ELF-1 (cell line): ENCODE results near the gene DNAJB6.
"Not testable (repeated sequence)": the region's sequence is repeated elsewhere in the genome, so short reads cannot be mapped to it uniquely, and the experiment has no call there.

Experiments
- DNase-seq: peaks from one replicate; pipeline ENCODE4 v3.0.0-alpha.2; 2016; ENCODE audit warnings: low read depth, low spot score

The DNAJB6 gene

DNA sequence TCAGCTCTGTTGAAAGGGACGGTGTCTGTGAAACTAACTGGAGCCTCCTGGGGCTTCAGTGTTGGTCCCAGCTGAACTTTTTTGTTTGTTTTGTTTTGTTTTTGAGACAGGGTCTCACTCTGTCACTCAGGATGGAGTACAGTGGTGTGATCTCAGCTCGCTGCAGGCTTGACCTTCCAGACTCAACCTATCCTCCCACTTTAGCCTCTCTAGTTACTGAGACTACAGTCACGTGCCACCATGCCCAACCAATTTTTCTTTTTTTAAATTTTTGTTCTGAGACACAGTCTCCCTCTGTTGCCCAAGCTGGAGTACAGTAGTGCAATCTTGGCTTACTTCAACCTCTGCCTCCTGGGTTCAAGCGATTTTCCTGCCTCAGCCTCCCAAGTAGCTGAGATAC is 13.4 kb upstream of the DNAJB6 start:
- no peak for DNase-seq

DNA sequence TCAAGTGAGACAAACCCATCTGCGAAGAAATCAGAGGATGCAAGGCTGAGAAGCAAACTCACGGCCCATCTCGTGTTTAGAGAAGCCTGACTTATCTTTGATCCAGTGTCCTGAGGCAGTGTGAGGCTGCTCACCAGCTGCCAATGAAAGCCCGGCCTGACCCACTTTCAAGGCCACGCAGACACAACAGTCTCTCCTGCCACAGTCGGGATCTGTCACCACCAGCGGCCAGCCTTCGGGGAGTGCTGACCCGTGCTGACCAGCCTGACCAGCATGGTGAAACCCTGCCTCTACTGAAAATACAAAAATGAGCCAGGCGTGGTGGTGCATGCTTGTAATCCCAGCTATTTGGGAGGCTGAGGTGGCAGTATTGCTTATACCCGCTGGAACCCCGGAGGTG is 7.4 kb upstream of the DNAJB6 start:
- DNase-seq: no peak

DNA sequence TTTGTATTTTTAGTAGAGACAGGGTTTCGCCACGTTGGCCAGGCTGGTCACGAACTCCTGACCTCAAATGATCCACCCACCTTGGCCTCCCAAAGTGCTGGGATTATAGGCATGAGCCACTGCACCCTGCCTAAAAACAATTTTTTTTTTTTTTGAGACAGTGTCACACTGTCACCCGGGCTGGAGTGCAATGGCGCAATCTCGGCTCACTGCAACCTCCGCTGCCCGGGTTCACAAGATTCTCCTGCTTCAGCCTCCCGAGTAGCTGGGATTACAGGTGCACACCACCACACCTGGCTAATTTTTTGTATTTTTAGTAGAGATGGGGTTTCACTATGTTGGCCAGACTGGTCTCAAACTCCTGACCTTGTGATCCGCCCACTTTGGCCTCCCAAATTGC is 6.2 kb upstream of the DNAJB6 start:
- not testable (repeated sequence) for DNase-seq

DNA sequence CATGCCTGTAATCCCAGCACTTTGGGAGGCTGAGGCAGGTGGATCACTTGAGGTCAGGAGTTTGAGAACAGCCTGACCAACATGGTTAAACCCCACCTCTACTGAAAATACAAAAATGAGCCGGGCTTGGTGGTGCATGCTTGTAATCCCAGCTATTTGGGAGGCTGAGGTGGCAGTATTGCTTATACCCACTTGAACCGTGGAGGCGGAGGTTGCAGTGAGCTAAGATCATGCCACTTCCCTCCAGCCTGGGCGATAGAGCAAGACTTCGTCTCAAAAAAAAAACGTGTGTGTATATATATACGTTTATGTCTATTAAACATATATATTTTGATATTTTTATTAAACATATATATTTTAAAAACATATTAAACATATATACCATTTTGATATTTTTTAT is 5.8 kb upstream of the DNAJB6 start:
- not testable (repeated sequence) for DNase-seq

DNA sequence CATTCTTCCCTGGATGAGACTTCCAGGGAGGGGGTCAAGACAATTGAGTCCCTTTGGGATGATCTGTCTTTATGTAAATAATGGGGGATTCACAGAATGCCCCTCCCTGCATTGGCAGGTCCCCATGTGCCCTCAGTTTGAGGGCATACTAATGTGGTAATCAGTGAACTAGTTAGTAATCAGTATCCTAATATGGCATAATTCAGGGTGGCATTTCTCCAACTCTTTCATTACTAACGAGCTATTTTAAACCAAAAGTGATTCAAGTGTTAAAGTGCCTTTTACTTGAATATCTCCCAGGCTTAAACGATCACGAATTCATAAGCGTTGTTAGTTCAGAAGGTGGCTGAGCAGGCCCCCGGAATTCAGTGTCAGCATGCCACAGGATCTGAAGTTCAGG is 1.6 kb upstream of the DNAJB6 start:
- no peak for DNase-seq

DNA sequence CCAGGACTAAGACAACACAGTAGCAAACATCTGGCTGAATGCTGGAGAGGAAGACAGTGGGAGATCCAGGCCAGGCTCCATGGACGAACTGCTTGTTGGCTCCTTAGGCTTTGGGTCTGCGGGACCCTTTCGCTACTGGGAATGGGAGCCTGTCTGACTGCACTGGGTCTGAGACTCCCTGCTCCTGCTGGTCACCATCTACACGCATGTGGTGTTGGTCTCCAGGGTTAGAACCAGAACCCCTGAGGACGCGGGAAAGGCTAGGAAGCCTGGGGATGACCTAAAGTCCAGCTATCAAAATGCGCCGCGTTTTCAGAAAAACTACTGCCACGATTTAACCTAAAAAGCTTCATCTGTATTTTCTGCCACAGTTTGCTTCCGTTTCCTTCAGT is 817 bp upstream of the DNAJB6 start:
- peak; percentile 49 for DNase-seq

DNA sequence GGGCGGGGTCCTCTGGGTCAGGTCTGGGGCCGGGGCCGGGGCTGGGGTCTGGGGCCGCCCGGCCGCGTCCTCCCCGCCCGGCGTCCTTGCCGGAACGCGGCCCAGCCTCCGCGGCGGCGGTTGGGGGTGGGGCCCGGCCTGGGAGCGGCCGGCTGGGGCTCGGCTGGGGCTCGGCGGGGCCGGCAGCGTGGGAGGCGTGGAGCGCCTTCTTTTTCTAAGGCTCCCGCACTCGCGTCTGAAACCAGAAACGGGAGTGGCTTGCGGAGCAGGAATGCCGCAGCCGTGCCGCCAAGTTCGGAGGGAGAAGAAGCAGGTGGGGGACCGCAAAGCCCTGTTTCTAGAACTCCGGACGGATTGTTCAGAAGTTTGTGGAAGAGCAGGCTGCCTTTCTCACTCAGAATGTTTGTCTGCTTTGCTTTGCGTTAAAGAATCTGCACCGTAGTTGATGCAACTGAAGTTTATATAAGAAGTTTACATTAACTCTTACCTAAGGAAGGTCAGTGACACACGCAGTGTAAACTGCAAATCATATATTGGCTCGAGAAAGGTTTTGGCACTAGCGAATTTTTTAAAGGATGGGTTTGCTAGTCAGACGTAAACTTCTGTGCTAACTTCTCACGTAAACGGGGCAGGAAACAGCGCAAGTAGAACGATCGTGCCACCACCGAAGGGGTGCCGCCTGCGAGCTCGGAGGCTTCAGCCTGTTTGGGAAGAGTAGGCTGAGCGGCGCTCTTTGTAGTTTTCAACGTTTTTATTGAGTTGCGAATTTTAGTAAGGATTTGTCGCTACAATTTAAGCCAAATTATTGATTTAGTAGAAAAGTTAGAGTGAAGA is 729 bp downstream of the DNAJB6 start:
- peak; percentile 48 for DNase-seq

DNA sequence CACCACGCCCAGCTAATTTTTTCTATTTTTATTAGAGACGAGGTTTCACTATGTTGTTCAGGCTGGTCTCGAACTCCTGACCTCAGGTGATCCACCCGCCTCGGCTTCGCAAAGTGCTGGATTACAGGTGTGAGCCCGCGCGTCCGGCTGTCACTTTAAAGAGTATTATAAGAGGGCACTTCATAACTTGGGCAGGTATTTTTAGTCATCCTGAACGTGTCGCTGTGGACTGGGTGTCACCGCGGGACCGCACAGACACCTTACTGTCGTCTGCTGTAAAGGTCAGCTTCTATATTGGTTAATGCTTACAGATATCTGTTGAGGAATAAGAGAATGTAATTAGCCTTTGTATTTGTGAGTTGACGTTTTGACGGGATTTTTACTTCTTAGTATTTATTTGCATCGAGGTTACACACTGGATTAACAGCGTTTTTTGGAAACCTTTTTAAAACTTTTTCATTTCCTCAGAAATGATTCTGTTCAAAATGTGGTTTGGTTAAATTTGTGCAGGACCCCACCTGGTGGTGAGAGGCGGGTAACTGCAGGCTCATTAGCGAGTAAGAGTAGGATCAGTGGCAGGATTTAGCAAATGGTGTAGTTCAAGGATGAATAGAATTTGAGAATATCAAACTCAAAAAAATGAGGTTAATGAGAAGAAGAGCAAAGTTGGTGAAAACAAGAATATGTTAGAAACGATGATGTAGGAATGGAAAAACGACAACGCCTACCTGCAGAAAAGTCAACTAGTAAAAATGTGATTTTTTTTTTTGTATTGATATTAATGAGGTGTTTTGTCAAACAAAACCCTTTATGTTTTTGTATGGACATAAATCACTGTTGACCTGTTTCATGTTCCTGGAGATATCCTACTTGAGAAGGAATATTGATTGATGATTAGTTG is 3.2 kb downstream of the DNAJB6 start:
- DNase-seq: peak; percentile 77

DNA sequence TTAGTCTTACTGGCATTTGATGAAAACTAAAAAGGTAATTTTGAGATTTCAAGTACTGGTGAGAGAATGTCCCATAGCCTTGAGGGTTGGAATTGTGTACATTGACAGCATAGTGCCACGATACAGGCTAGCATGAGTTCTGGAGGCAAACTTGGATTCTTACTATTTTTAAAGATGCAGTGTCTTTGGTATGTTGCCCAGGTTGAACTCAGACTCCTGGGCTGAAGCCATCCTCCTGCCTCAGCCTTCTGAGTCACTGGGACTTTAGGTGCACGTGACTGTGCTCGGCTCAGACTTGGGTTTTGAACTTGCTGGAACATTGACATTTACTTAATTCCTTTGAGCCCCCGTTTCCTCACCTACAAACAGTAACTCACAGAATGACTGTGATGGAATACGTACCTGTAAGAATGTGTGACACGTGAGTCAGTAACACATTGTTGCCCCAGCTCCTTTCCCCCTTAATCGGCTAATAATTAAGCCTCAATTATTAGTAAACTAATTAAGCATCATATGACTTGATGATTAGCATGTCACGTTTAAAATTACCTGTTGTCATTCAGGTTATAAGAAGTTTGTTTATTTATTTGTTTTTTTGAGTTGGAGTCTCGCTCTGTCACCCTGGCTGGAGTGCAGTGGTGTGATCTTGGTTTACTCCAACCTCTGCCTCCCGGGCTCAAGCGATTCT is 10.6 kb downstream of the DNAJB6 start:
- no peak for DNase-seq

DNA sequence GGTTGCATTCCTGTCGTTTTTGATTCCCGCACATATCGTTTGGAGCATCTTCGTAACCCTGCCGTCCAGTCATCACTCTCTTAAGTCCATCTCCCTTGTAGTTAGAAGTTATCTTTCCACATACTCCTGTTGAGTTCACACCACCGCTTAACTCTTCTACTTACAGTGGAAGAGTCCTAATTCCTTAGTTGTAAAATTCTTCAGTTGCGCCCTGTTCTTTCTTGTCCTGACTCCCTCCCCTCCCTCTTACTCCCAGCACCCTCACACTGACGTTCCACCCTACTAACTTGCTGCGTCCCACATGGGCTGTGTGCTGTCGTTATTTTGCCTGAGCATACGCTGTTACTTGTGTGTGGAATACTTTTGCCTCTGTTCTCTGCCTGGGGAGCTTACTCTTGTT is 11.7 kb downstream of the DNAJB6 start:
- no peak for DNase-seq

DNA sequence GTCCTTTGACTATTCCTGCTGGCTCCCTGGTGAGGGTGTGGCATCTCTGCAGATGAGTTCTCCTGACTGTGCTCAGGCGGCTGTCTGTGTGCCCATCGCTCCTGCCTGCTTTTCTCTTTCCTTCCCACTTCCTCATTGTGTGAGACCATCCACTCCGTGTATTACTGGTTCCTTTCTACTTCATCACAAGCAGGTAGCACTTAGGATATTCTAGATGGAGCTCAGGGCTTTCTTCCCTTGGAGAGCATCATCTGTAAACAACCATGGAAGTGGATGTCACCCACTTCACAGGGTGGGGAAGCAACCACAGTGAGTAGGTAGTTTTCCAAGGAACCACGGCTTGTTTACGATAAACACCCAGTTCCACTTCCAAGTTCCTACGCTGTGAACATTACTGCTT is 15.7 kb downstream of the DNAJB6 start:
- DNase-seq: no peak

DNA sequence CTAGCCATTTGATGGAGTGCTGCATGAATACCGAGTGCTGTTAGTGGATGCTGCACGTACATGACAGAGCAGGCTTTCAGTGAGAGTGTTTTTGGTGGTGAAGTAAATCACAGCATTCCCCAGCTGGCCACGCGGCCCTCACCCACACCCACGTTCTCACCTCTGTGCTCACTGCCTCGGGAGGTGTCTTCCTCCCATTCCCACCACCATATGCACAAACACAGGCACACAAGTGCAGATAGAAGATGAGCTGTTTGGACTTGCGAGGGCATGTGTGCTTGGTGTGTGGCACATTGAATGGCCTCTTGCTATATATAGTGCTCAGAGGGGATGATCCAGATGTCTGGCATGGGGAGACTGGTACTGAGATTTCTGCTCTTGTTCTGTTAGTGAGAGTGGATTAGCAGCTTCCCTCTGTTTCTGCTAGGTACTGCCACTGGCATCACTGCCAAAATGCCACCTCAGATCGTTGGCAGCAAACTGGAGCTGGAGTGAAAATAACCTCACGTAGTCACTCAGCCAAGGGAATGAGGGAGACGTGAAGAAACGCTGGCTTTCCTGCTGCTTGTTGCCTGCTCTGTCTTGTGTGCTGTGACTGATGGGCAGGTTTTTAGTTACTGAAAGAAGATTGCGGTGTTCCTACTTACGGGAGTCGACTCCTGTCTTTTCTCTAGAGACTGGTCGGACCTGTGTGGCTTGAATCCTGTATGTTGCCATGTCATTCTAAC is 19.1 kb downstream of the DNAJB6 start:
- peak; percentile 49 for DNase-seq

DNA sequence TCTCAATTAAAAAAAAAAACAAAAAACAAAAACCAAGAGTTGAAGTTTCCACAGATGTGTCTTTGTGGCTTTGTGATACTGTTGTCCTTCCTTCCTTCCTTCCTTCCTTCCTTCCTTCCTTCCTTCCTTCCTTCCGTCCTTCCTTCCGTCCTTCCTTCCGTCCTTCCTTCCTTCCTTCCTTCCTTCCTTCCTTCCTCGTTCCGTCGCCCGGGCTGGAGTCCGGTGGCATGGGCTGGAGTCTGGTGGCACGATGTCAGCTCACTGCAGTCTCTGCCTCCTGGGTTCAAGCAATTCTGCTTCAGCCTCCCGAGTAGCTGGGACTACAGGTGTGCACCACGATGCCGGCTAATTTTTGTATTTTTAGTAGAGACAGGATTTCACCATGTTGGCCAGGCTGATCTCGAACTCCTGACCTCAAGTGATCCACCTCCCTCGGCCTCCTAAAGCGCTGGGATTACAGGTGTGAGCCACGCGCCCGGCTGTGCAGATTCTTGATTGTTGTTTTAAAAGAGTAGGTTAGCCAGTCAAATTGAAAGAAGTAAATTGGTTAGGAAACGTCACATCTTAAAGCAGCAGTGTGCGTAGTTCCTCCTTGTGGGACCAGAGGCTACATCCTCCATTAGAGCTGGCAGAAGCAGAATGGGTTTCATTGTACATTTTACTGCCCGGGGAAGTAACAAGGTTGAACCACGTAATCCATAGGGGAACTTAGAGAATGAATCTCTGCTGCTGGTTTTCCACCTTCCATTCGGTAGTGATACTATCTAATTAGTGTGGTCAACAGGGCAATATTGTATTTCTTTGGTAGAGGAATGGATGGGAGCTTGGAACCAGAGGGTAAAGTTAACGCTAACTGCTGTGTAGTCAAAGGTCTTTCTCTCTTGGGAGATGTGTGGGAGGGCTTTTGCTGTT is 20.6 kb downstream of the DNAJB6 start:
- no peak for DNase-seq

DNA sequence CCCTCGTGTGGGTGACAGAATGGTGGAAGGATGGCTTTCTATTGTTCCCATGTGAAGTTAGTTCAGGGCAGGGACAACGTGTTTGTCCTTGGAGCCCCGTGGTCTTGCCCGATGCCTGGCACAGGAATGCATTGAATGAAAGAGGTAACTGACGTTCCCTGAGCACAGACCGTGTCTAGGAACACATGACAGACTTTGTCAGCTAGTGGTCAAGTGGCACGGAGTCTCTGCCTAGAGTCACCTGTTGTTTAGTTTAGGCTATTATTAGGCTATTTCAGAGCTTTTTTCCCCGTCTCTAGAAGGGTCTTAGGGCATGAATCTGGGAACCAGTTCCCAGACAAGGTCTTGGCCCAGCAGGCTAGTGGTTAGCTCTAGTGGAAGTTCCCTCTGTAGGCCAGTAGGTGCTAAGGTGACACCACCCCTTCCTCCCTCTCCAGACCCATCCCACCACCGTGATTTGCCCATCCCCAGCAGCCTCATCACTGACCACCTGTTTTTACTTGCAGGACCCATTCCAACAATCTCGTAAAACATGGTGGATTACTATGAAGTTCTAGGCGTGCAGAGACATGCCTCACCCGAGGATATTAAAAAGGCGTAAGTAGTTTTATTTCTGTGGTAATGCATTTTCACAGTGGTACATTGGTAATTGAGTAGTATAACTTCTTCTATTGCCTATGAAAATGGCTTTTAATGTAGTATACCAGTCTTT is 21.4 kb downstream of the DNAJB6 start:
- no peak for DNase-seq

DNA sequence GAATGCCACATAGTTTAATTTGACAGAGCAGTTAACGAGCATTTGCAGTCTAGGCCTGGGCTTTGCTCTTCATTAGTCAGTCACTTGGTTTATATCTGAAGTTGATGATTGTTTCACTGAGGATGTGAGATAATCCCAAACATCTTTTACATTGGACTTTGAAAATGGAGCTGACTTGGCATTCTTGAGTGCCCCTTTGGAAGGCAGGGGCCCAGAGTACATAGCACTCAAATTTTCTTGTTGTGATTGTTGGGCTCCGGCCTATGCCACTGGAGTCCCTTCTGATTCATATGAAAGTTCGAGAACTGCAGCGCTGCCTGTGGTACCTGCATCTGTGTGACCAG is 21.9 kb downstream of the DNAJB6 start:
- DNase-seq: no peak

DNA sequence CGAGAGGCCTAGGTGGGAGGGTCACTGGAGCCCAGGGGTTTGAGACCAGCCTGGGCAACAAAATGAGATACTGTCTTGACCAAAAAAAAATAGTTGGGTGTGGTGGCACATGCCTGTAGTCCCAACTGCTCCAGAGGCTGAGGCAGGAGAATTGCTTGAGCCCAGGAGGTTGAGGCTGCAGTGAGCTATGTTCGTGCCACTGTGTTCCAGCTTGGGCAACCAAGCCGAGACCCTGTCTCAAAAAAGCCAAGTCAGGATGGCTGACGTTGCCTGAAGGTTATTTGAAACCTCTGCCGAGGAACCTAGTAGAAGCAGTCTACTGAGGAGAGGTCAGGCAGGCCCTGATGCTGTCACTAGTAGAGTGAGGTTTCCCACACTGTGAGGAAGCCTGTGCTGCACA is 22.8 kb downstream of the DNAJB6 start:
- DNase-seq: no peak

DNA sequence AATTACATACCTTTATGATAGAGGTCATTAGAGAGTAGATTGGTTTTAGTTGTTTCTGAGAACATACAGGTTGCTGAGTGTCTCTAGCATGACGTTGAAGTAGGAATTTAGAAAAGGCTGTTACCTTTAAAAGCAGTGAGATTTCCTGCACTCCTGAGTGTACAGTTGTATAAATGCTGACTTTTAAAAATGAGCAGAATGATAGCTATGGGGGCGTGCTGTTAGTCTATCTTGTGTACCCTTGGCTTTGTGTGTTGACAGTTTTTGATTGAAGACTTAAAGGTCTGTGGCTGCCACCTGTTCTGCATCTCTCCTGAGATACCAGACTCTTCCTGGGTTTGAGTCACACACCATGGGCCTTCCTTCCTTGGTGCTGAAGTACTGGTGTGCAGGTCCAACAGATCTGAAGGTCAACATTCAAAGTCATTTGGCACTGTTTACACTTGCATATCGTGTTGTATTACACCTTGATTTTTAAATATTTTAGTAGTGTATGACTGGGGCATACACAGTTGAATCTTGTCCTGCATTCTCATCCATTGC is 23.8 kb downstream of the DNAJB6 start:
- DNase-seq: no peak

DNA sequence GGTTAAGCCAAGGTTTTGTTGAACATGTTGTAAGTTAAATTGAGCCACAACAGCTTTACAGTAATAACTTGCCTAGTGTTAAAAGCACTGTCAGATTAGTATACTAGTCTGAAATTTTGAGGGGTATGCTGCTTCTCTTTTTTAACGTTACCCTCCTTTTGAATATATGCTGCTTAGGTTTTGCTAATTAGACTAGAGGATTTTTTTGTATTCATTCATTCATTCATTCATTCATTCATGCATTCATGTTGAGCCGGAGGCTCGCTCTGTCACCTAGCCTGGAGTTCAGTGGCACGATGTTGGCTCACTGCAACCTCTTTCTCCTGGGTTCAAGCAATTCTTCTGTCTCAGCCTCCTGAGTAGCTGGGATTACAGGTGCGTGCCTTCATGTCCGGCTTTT is 24.7 kb downstream of the DNAJB6 start:
- DNase-seq: no peak

DNA sequence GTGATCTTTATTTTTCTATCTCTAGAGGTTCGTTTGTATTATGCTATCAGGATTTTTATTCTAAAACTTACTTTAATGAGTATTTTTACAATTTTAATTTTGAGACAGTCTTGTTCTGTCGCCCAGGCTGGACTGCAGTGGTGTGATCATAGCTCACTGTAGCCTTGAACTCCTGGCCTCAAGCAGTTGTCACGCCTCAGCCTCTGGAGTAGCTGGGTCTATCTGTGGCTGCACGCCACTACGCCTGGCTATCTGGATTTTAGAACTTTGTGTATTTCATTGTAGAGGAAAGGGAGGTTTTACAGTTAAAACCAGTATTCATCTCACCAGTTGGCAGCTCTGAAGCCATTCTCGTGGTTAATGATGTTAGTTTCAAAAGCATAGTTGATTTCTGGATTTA is 25.9 kb downstream of the DNAJB6 start:
- no peak for DNase-seq

DNA sequence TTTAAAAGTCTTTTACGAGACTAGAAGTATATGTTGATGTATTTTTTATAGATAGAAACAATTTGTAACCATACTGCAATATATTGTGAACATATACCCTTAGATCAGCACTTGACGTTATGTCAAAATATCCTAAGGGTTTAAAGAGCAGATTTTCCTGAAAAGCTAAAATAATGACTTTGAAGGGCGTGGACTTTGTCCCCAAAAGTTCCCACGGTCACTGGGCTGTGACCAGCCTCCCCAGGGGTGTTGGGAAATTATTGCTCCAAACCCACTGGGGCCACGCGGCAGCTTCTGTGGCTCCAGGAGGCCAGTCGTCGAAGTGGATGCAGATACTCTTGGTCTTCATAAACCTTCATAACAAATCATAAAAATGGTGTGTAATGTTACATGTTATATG is 29.9 kb downstream of the DNAJB6 start:
- no peak for DNase-seq
